GM19452 (cell line): ENCODE results near the gene SYTL2.
A peak's percentile ranks its signal among the peaks of the same experiment; 100 is the strongest.

Source experiments
- ATAC-seq: cut with Tn5 transposase; IDR thresholded peaks from one replicate; pipeline ENCODE4 v1.9.1; 2021; ENCODE audit not compliant: unreplicated experiment

The SYTL2 gene

GRCh38 chr11:85740481-85741400 is 70.2 kb downstream of the SYTL2 start:
- ATAC-seq: no peak

- no peak for ATAC-seq
Observed at GRCh38 chr11:85737738-85738137, 73.2 kb downstream of the SYTL2 start.

GRCh38 chr11:85735876-85736460 is 75.0 kb downstream of the SYTL2 start:
- no peak for ATAC-seq

GRCh38 chr11:85732965-85733364 is 78.0 kb downstream of the SYTL2 start:
- peak; percentile 92 for ATAC-seq

GRCh38 chr11:85726381-85726780 is 84.6 kb downstream of the SYTL2 start:
- ATAC-seq: no peak

GRCh38 chr11:85725510-85726258 is 85.3 kb downstream of the SYTL2 start:
- ATAC-seq: no peak

- ATAC-seq: no peak
Observed at GRCh38 chr11:85724748-85725465, 86.0 kb downstream of the SYTL2 start.

- ATAC-seq: no peak
Observed at GRCh38 chr11:85723088-85723487, 87.9 kb downstream of the SYTL2 start.

GRCh38 chr11:85721191-85721590 is 89.8 kb downstream of the SYTL2 start:
- no peak for ATAC-seq

GRCh38 chr11:85718991-85719807 is 91.7 kb downstream of the SYTL2 start:
- no peak for ATAC-seq

- no peak for ATAC-seq
Observed at GRCh38 chr11:85718126-85718943, 92.6 kb downstream of the SYTL2 start.

GRCh38 chr11:85717429-85717828 is 93.5 kb downstream of the SYTL2 start:
- ATAC-seq: no peak

GRCh38 chr11:85712953-85713352 is 98.0 kb downstream of the SYTL2 start:
- no peak for ATAC-seq

GRCh38 chr11:85710917-85711316 is 100.0 kb downstream of the SYTL2 start:
- no peak for ATAC-seq

- no peak for ATAC-seq
Observed at GRCh38 chr11:85709941-85710702, 100.8 kb downstream of the SYTL2 start.

GRCh38 chr11:85705800-85706199 is 105.1 kb downstream of the SYTL2 start:
- no peak for ATAC-seq

- ATAC-seq: no peak
Observed at GRCh38 chr11:85704967-85705366, 106.0 kb downstream of the SYTL2 start.

GRCh38 chr11:85699957-85700741 is 110.8 kb downstream of the SYTL2 start:
- peak; percentile 88 for ATAC-seq
